ENCODE data around the gene BCL7C. TPM values are rescaled to one million over a fixed set of nuclear protein-coding genes. Genes with fewer than 3 reads are reported as not detected.
A peak's percentile ranks its signal among the peaks of the same experiment; 100 is the strongest.

The BCL7C gene
- total and polyA plus RNA-seq, 2 of the 13 experiments (the other 11 are each of a cell fraction or from before 2014, with no cell fraction given) = 17.7 to 33.8 TPM

GRCh38 chr16:30902029-30902972, 8.4 kb upstream of the BCL7C start (continued):
- TF ChIP-seq CENPX (CRISPR knock-in tag; IDR thresholded peaks at IDR 0.05) = no peak
- no peak for TF ChIP-seq ATF3 (CRISPR knock-in tag; IDR thresholded peaks at IDR 0.05)
- no peak for TF ChIP-seq PCBP2 (optimal IDR thresholded peaks at IDR 0.05; ENCODE audit: low read depth, low read length, poor library complexity, severe bottlenecking)
- TF ChIP-seq ZNF256 (CRISPR knock-in tag; conservative IDR thresholded peaks at IDR 0.05) = no peak
- no peak for TF ChIP-seq ZBTB25 (CRISPR knock-in tag; IDR thresholded peaks at IDR 0.05)
- TF ChIP-seq ZMAT3 (CRISPR knock-in tag; conservative IDR thresholded peaks at IDR 0.05) = 0 out of 2 replicates have a peak, but pooled peaks have one; percentile 29
- peak; percentile 73 for TF ChIP-seq ZNF776 (CRISPR knock-in tag; IDR thresholded peaks at IDR 0.05)
- TF ChIP-seq ZNF124 (CRISPR knock-in tag; IDR thresholded peaks at IDR 0.05) = no peak
- TF ChIP-seq ZNF12 (CRISPR knock-in tag; IDR thresholded peaks at IDR 0.05) = no peak
- TF ChIP-seq JARID2 (CRISPR knock-in tag; IDR thresholded peaks at IDR 0.05; ENCODE audit: insufficient replicate concordance) = no peak
- TF ChIP-seq ZFP90 (CRISPR knock-in tag; IDR thresholded peaks at IDR 0.05; ENCODE audit: borderline replicate concordance) = peak; percentile 64; the same call in 1 of the 2 replicates
- 0 out of 2 replicates have a peak, but pooled peaks have one; percentile 26 for TF ChIP-seq DR1 (CRISPR knock-in tag; IDR thresholded peaks at IDR 0.05)
- TF ChIP-seq NCOA1 (CRISPR knock-in tag; IDR thresholded peaks at IDR 0.05) = no peak
- no peak for TF ChIP-seq ZFP36L1 (CRISPR knock-in tag; IDR thresholded peaks at IDR 0.05)
- TF ChIP-seq FOSL2 (CRISPR knock-in tag; IDR thresholded peaks at IDR 0.05) = no peak
- TF ChIP-seq TOE1 (CRISPR knock-in tag; IDR thresholded peaks at IDR 0.05) = no peak
- TF ChIP-seq NPAS2 (CRISPR knock-in tag; IDR thresholded peaks at IDR 0.05; ENCODE audit: borderline replicate concordance) = no peak
- TF ChIP-seq EED (CRISPR knock-in tag; IDR thresholded peaks at IDR 0.05) = no peak
- TF ChIP-seq FUBP1 (CRISPR knock-in tag; IDR thresholded peaks at IDR 0.05; ENCODE audit: borderline replicate concordance) = no peak
- TF ChIP-seq ZNF816 (CRISPR knock-in tag; IDR thresholded peaks at IDR 0.05; ENCODE audit: borderline replicate concordance) = no peak
- no peak for TF ChIP-seq TRIM22 (IDR thresholded peaks at IDR 0.05)
- peak; percentile 35; the same call in 1 of the 2 replicates for TF ChIP-seq KAT8 (CRISPR knock-in tag; IDR thresholded peaks at IDR 0.05)
- no peak for TF ChIP-seq ZNF350 (CRISPR knock-in tag; IDR thresholded peaks at IDR 0.05; ENCODE audit: borderline replicate concordance, low read depth)
- TF ChIP-seq KDM2A (CRISPR knock-in tag; IDR thresholded peaks at IDR 0.05; ENCODE audit: borderline replicate concordance, low read depth) = no peak
- no peak for TF ChIP-seq BRF2 (CRISPR knock-in tag; IDR thresholded peaks at IDR 0.05)

Measured in HepG2 (cell line).